Activated naive CD8-positive, alpha-beta T cell treated with anti-CD3 and anti-CD28 coated beads, Interleukin-2, amount 10 ng/mL, durations not matched to agents 7 days and 5 days (primary cell): ENCODE data around the gene LIMA1. TPM values are rescaled to one million over a fixed set of nuclear protein-coding genes. Genes with fewer than 3 reads are reported as not detected.
"Not testable (repeated sequence)": the region's sequence is repeated elsewhere in the genome, so short reads cannot be mapped to it uniquely, and the experiment has no call there.

Experiments
- ATAC-seq: fragments of 150-1000 bp; cut with Tn5 transposase; one replicate; pipeline ENCODE4 v1.10.0; 2021; ENCODE audit warnings: low read depth, moderate library complexity
- POLR2A ChIA-PET: fragments of 350-600 bp; sonication (Branson Sonifier 250); formaldehyde crosslinking; loops from one replicate; lab custom pipeline; 2021; ENCODE audit warnings: antibody characterized with exemption; lab: Charles Lee
- DNase-seq: peaks from one replicate; pipeline ENCODE4 v3.0.0; 2021
- H3K27ac Mint-ChIP-seq: one replicate; pipeline ENCODE4 v1.8.0; 2022; ENCODE audit warnings: mild to moderate bottlenecking, mixed read lengths
- H3K27me3 Mint-ChIP-seq: one replicate; pipeline ENCODE4 v1.8.0; 2022; ENCODE audit warnings: mild to moderate bottlenecking, moderate library complexity, mixed read lengths
- H3K36me3 Mint-ChIP-seq: one replicate; pipeline ENCODE4 v1.8.0; 2021; ENCODE audit warnings: mild to moderate bottlenecking, mixed read lengths
- H3K4me1 Mint-ChIP-seq: one replicate; pipeline ENCODE4 v1.8.0; 2021; ENCODE audit warnings: mixed read lengths
- H3K4me3 Mint-ChIP-seq: one replicate; pipeline ENCODE4 v1.8.0; 2022; ENCODE audit warnings: mild to moderate bottlenecking, moderate library complexity, mixed read lengths
- H3K9me3 Mint-ChIP-seq: one replicate; pipeline ENCODE4 v1.8.0; 2021; ENCODE audit warnings: mixed read lengths
- total RNA-seq, 2 experiments: library from RNA; stranded (reverse); gene quantifications; one replicate each; pipeline ENCODE4 v1.2.3, GENCODE V29; 2021

LIMA1 gene
- total RNA-seq, 2 experiments from 2014 or later, result 11.3 to 13.6 TPM

DNA sequence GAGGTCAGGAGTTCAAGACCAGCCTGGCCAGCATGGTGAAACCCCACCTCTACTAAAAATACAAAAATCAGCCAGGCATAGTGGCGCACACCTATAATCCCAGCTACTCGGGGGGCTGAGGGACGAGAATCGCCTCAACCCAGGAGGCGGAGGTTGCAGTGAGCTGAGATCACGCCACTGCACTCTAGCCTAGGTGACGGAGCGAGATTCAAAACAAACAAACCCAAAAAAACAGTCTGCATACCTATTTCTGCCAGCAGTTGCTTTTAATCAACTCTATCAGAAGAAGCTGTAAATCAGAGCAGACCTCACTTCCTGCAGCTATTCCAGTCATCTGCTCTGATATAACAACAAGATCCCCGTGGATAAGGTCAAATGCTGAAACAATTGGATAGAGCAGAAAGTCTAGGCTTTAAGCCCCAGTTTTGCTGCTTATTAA, 50.5 kb downstream of the LIMA1 start:
- no peak for DNase-seq
- Mint-ChIP-seq H3K27ac (no peak overlapping the region), H3K9me3 (no peaks in the 10 kb centered on the region), H3K4me1 (no peaks in the 10 kb centered on the region), H3K4me3 (no peak overlapping the region), H3K36me3 (no peaks in the 10 kb centered on the region), H3K27me3 (no peaks in the 10 kb centered on the region)
- POLR2A ChIA-PET, result no interaction called here
- ATAC-seq, result no peak

DNA sequence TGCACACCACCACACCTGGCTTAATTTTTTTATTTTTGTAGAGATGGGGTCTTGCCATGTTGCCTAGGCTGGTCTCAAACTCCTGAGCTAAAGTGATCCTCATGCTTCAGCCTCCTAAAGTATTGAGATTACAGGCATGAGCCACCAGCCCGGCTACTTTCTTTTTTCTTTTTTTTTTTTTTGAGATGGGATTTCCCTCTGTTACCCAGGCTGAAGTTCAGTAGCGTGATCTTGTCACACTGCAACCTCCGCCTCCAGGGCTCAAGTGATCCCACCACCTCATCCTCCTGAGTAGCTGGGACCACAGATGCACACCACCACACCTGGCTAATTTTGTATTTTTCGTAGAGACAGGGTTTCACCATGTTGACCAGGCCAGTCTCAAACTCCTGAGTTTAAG, 51.1 kb downstream of the LIMA1 start:
- H3K4me1 Mint-ChIP-seq, result no peaks in the 10 kb centered on the region

DNA sequence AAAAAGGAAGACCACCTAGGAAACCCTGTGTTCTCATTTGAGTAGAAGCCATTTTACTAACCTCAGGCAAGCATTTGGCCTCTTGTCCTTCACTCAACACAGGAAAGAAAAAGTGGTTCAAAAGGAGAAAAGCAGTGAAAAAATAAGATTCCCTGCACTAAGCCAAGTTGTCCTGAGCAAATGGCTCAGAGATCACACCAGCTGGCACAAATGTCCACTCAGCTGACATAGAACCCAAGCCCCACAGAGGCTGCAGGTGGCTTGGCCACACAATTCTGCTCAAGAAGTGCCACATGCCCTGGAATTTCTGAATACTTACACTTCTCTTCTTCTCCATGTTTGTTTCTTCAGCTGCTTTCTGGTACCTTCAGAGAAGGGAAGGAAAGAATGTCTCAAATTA, 52.0 kb downstream of the LIMA1 start:
- Mint-ChIP-seq H3K4me1 (no peaks in the 10 kb centered on the region), H3K9me3 (no peaks in the 10 kb centered on the region), H3K27ac (no peak overlapping the region), H3K4me3 (no peak overlapping the region), H3K36me3 (no peaks in the 10 kb centered on the region), H3K27me3 (no peaks in the 10 kb centered on the region)
- DNase-seq (no peak), ATAC-seq (no peak)
- POLR2A ChIA-PET, result interaction anchor here (0.6 kb wide), 1 partner anchor 84 kb away, joined by 4 read pairs; no protein-coding TSS in a partner anchor

More for the DNA sequence above, 51.1 kb downstream of the LIMA1 start:
- H3K27ac Mint-ChIP-seq, result no peak overlapping the region
- DNase-seq (no peak), ATAC-seq (no peak)
- H3K36me3 Mint-ChIP-seq, result no peaks in the 10 kb centered on the region
- no peaks in the 10 kb centered on the region for H3K27me3 Mint-ChIP-seq
- no peaks in the 10 kb centered on the region for H3K9me3 Mint-ChIP-seq
- no peak overlapping the region for H3K4me3 Mint-ChIP-seq
- POLR2A ChIA-PET, result no interaction called here

- Mint-ChIP-seq H3K27me3 (no peaks in the 10 kb centered on the region), H3K4me1 (no peaks in the 10 kb centered on the region), H3K9me3 (no peaks in the 10 kb centered on the region), H3K36me3 (no peaks in the 10 kb centered on the region), H3K4me3 (no peak overlapping the region), H3K27ac (no peak overlapping the region)
- ATAC-seq, result no peak
- DNase-seq, result no peak
- POLR2A ChIA-PET, result no interaction called here
Measured at GRCh38 chr12:50230217-50230616, 53.1 kb downstream of the LIMA1 start.

GRCh38 chr12:50224026-50224692, 59.2 kb downstream of the LIMA1 start:
- no peak for DNase-seq
- Mint-ChIP-seq H3K9me3 (no peaks in the 10 kb centered on the region), H3K4me3 (peak overlapping the region; percentile 31), H3K27me3 (no peaks in the 10 kb centered on the region), H3K36me3 (no peaks in the 10 kb centered on the region), H3K4me1 (peaks cover 16% of the 10 kb centered on the region), H3K27ac (no peak overlapping the region)
- peak; percentile 58 for ATAC-seq
- POLR2A ChIA-PET, result interaction anchor here (0.6 kb wide), 1 partner anchor 22 kb away, joined by 3 read pairs; no protein-coding TSS in a partner anchor

DNA sequence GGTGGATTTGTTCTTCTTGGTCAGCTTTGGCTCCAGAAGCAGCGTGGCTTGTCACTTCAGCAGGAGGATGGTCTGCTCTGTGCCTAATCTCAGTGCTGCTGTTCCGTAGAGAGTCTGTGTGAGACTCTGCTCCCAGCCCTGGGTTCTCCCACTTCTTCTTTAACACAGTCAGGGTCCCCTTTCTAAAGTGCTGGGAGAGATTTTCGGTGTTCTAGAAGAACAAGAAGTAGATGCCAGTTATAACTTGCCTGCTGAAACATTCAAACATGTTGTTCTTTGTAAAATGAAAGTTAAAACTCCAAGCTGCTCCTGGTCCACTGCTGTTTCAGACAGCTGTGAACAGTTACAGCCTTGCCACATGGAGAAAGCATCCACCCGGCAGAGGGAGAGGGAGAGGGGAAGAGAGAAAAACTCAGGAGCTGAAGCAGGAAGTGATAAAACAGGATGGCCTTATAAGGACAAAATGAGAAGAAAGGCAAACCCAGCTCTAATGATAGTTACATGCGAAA, 61.0 kb downstream of the LIMA1 start:
- ATAC-seq (peak; percentile 40), DNase-seq (no peak)
- Mint-ChIP-seq H3K27me3 (no peaks in the 10 kb centered on the region), H3K4me3 (no peak overlapping the region), H3K4me1 (peaks cover 20% of the 10 kb centered on the region), H3K36me3 (no peaks in the 10 kb centered on the region), H3K9me3 (no peaks in the 10 kb centered on the region), H3K27ac (no peak overlapping the region)
- POLR2A ChIA-PET, result interaction anchor here (1.4 to 2.8 kb wide), 4 partner anchors 11 to 137 kb away, joined by 7 to 20 read pairs (median 11); partner anchors contain the start of genes COX14, LIMA1 and SMARCD1

DNA sequence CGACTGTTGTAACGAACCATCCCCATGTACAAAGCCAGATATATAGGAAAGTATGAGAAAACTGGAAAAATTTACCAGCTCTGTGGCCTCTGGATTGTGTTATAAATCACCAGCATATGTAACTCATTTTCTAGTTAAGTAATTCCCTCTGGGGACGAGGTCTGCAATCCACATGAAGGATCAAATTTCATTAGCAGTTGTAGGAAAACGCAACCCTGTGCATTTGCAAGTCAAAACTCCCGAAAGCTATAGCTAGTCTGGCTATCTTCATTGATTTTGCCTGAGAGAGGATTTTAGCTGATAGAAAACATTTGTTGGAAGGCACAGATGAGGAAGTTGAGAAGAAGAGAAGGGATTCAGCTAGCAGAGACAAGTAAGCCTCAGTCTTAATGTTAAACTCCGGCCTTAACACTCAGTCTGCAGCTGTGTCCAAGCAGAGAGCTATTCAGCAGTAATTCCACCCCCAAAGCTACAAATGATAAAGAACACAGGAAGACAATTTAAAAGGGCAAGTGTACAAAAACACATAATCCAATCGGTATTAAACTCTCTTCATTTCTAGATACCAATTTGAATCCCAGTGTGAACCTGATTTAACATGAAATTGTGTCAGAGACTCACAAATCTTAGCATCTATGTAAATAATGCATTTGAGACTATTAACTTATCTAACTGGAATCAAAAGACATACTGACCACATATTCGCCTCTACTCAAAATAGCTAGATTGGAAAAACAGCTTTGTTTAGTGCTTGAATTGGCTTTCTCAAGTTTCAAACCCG, 61.9 kb downstream of the LIMA1 start:
- DNase-seq, result no peak
- Mint-ChIP-seq H3K9me3 (no peaks in the 10 kb centered on the region), H3K4me1 (peaks cover 22% of the 10 kb centered on the region), H3K4me3 (no peak overlapping the region), H3K36me3 (no peaks in the 10 kb centered on the region), H3K27me3 (no peaks in the 10 kb centered on the region), H3K27ac (no peak overlapping the region)
- no peak for ATAC-seq
- POLR2A ChIA-PET, result interaction anchor here (0.7 to 2.8 kb wide), 8 partner anchors 10 to 163 kb away, joined by 3 to 20 read pairs (median 6); partner anchors contain the start of genes CERS5, COX14, LIMA1 and SMARCD1

DNA sequence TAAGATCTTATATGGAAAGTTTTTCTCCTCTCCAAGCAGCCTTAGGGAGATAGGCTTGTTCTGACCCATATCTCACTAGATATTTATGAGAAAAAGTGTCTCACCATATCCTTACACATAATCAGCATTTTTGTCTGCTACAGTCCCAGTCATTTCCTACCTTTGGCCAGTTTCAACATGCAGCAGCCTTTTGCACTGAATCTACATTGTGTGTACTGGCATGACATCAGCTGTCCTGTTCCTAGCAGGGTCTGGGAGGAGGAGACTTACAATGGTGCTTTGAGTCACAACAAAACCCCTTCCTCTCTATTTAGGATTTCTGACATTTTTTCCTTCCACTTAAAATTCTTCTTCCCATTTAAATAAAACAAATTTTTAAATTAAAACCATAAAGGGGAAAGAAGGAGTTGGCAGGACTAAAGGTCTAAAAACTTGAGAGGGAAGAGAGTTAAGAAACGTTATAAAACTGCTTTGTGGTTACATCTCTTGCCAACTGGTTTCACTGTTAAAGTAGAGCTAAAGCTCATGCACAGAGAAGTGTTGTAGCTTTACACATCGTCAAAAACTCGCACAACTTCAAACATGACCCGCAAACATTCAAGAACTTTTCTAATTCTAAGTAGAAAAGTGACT, 62.8 kb downstream of the LIMA1 start:
- H3K27me3 Mint-ChIP-seq, result no peaks in the 10 kb centered on the region
- POLR2A ChIA-PET, result interaction anchor here (1.2 to 2.8 kb wide), 5 partner anchors 9 to 162 kb away, joined by 3 to 20 read pairs (median 5); partner anchors contain the start of genes CERS5 and COX14
- H3K4me3 Mint-ChIP-seq, result peak overlapping the region; percentile 19
- peak overlapping the region; percentile 77 for H3K27ac Mint-ChIP-seq
- H3K4me1 Mint-ChIP-seq, result peaks cover 22% of the 10 kb centered on the region
- no peaks in the 10 kb centered on the region for H3K36me3 Mint-ChIP-seq
- ATAC-seq (peak; percentile 71), DNase-seq (no peak)
- H3K9me3 Mint-ChIP-seq, result no peaks in the 10 kb centered on the region

DNA sequence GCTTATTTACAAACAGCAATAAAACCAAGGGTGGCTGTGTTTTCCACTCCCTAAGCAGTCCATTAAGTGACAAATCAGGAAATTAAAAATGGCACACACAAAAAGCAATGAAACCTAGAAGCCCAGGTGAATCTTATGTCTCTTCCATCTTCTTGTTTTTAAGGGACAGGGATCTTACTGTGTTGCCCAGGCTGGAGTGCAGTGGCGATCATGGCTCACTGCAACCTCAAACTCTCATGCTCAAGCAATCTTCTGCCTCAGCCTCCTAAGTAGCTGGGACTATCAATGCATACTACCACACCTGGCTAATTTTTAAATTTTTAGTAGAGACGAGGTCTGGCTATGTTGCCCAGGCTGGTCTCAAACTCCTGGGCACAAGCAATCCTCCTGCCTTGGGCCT, 63.8 kb downstream of the LIMA1 start:
- no peaks in the 10 kb centered on the region for H3K27me3 Mint-ChIP-seq
- no peaks in the 10 kb centered on the region for H3K36me3 Mint-ChIP-seq
- no peaks in the 10 kb centered on the region for H3K9me3 Mint-ChIP-seq
- H3K4me3 Mint-ChIP-seq, result peak overlapping the region; percentile 25
- peak overlapping the region; percentile 2 for H3K27ac Mint-ChIP-seq
- POLR2A ChIA-PET, result interaction anchor here (0.9 kb wide), 1 partner anchor 38 kb away, joined by 3 read pairs; no protein-coding TSS in a partner anchor
- ATAC-seq, result no peak
- no peak for DNase-seq
- peaks cover 24% of the 10 kb centered on the region for H3K4me1 Mint-ChIP-seq

DNA sequence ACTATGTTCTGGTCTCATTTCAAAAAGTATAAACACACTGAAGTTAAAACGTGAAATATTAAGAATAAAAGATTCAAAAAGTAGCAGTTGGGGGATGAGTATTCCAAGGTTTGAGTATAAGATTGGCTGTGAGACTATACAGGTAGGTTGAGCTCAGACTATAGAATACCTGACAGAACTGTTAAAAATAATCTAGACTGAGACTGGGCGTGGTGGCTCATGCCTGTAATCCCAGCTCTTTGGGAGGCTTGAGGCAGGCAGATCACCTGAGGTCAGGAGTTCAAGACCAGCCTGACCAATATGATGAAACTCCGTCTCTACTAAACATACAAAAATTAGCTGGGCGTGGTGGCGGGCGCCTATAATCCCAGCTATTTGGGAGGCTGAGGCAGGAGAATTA, 64.3 kb downstream of the LIMA1 start:
- not testable (repeated sequence) for DNase-seq, ATAC-seq, H3K27ac Mint-ChIP-seq, H3K27me3 Mint-ChIP-seq, H3K36me3 Mint-ChIP-seq, H3K9me3 Mint-ChIP-seq, H3K4me3 Mint-ChIP-seq
- POLR2A ChIA-PET, result interaction anchor here (0.9 kb wide), 1 partner anchor 39 kb away, joined by 3 read pairs; no protein-coding TSS in a partner anchor
- peaks cover 20% of the 10 kb centered on the region for H3K4me1 Mint-ChIP-seq

DNA sequence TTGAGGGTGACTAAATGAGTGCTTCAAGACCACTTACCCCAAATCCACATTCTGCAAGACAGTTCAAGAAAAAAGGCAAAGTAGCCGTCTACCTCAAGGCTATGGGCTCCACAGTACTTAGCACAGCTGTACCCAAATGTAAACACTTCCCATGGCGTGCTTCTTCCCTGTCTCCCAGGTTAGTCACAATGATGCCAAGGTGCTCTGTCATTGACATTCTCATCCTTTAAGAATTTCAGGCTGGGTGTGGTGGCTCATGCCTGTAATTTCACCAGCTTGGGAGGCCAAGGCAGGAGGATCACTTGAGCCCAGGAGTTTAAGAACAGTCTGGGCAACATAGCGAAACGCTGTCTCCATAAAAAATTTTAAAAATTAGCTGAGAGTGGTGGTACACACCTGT, 64.9 kb downstream of the LIMA1 start:
- Mint-ChIP-seq H3K4me3 (no peak overlapping the region), H3K4me1 (peaks cover 17% of the 10 kb centered on the region), H3K9me3 (no peaks in the 10 kb centered on the region), H3K27ac (no peak overlapping the region), H3K27me3 (no peaks in the 10 kb centered on the region), H3K36me3 (no peaks in the 10 kb centered on the region)
- ATAC-seq (no peak), DNase-seq (no peak)
- POLR2A ChIA-PET, result interaction anchor here (0.9 kb wide), 1 partner anchor 40 kb away, joined by 3 read pairs; no protein-coding TSS in a partner anchor

- Mint-ChIP-seq H3K27me3 (no peaks in the 10 kb centered on the region), H3K27ac (no peak overlapping the region), H3K9me3 (no peaks in the 10 kb centered on the region), H3K4me1 (peaks cover 21% of the 10 kb centered on the region), H3K36me3 (no peaks in the 10 kb centered on the region), H3K4me3 (no peak overlapping the region)
- ATAC-seq (no peak), DNase-seq (no peak)
- POLR2A ChIA-PET, result no interaction called here
Measured at GRCh38 chr12:50217202-50217601, 66.1 kb downstream of the LIMA1 start.

- H3K36me3 Mint-ChIP-seq, result no peaks in the 10 kb centered on the region
- no peak overlapping the region for H3K4me3 Mint-ChIP-seq
- H3K9me3 Mint-ChIP-seq, result no peaks in the 10 kb centered on the region
- H3K4me1 Mint-ChIP-seq, result peaks cover 28% of the 10 kb centered on the region
- H3K27ac Mint-ChIP-seq, result no peak overlapping the region
- no peak for ATAC-seq
- POLR2A ChIA-PET, result no interaction called here
- no peaks in the 10 kb centered on the region for H3K27me3 Mint-ChIP-seq
- DNase-seq, result no peak
Measured at GRCh38 chr12:50215033-50215432, 68.3 kb downstream of the LIMA1 start.
